H1 (cell line): ENCODE measurements around the gene ATP6V1F. TPM values are rescaled to one million over a fixed set of nuclear protein-coding genes. Genes with fewer than 3 reads are reported as not detected.

Experiments used
- CTCF ChIA-PET: fragments of 300-600 bp; sonication (Branson Sonifier 250); formaldehyde crosslinking; loops from one replicate; lab custom pipeline; 2021; ENCODE audit not compliant: partially characterized antibody; lab: Charles Lee
- POLR2A ChIA-PET: fragments of 300-600 bp; sonication (Branson Sonifier 250); formaldehyde crosslinking; loops from one replicate; lab custom pipeline; 2021; ENCODE audit warnings: inconsistent platforms; ENCODE audit not compliant: partially characterized antibody; lab: Charles Lee
- DNase-seq, 2 experiments: peaks; one replicate each; pipeline versions ENCODE4 v3.0.0 to v3.0.0-alpha.2; 2010 to 2022; ENCODE audit warnings: low spot score in 2 of 2, low read depth in 1 of 2, mixed read lengths in 1 of 2
- FAIRE-seq: peaks from 2 replicates; lab custom pipeline; 2011; peaks lifted over from hg19 to GRCh38; lab: Jason Lieb, UNC
- H2AFZ ChIP-seq: 2 replicates; pipeline ENCODE4 v1.8.1; 2012; ENCODE audit warnings: low read length, inconsistent platforms
- H2AK5ac ChIP-seq: 2 replicates; pipeline ENCODE4 v1.6.1; 2013; ENCODE audit warnings: low read depth, low read length
- H2BK120ac ChIP-seq: replicated peaks from 2 replicates; pipeline ENCODE3; 2013; ENCODE audit warnings: low read depth, low read length, inconsistent platforms
- H2BK12ac ChIP-seq: 2 replicates; pipeline ENCODE4 v1.6.1; 2013; ENCODE audit warnings: low read depth, low read length
- H2BK15ac ChIP-seq: 2 replicates; pipeline ENCODE4 v1.6.1; 2013; ENCODE audit warnings: low read length
- H2BK20ac ChIP-seq: 2 replicates; pipeline ENCODE4 v1.6.1; 2013; ENCODE audit warnings: low read length
- H2BK5ac ChIP-seq: 2 replicates; pipeline ENCODE4 v1.6.1; 2013; ENCODE audit warnings: low read depth, low read length
- H3K14ac ChIP-seq: 2 replicates; pipeline ENCODE4 v1.6.1; 2013; ENCODE audit warnings: inconsistent platforms; ENCODE audit not compliant: insufficient read length
- H3K18ac ChIP-seq: 2 replicates; pipeline ENCODE4 v1.6.1; 2013; ENCODE audit warnings: low read length; ENCODE audit errors: extremely low read depth
- H3K23ac ChIP-seq: 2 replicates; pipeline ENCODE4 v1.6.1; 2013; ENCODE audit warnings: inconsistent platforms; ENCODE audit not compliant: insufficient read length
- H3K23me2 ChIP-seq: 2 replicates; pipeline ENCODE4 v1.6.1; 2013; ENCODE audit warnings: low read depth, low read length
- H3K27ac ChIP-seq: 2 replicates; pipeline ENCODE4 v1.6.1; 2011; ENCODE audit warnings: low read depth, low read length, inconsistent platforms
- H3K27me3 ChIP-seq, 4 experiments: replicated peaks in 1 of 4; 1 replicate in 1 of 4; 2 replicates in 3 of 4; pipeline versions ENCODE4 v1.6.1 to v1.8.1; 2011 to 2013; ENCODE audit warnings: low read length in 3 of 4, mild to moderate bottlenecking in 3 of 4, inconsistent platforms in 2 of 4, mixed read lengths in 2 of 4, moderate library complexity in 1 of 4; ENCODE audit not compliant: control insufficient read depth in 3 of 4, insufficient read depth in 3 of 4; ENCODE audit errors: extremely low read depth in 1 of 4
- H3K36me3 ChIP-seq, 4 experiments: 2 replicates each; pipeline versions ENCODE4 v1.6.1 to v1.8.1; 2011 to 2013; ENCODE audit warnings: mild to moderate bottlenecking in 4 of 4, low read length in 3 of 4, moderate library complexity in 2 of 4, control low read depth in 1 of 4, inconsistent platforms in 1 of 4; ENCODE audit not compliant: insufficient read depth in 4 of 4, control insufficient read depth in 2 of 4
- H3K4ac ChIP-seq: replicated peaks from 2 replicates; pipeline ENCODE3; 2013; ENCODE audit warnings: low read length, low read depth, mixed read lengths, inconsistent platforms; ENCODE audit not compliant: insufficient read length
- H3K4me1 ChIP-seq, 4 experiments: replicated peaks in 1 of 4; 1 replicate in 1 of 4; 2 replicates in 3 of 4; pipeline versions ENCODE4 v1.6.1 to v1.8.1; 2011 to 2013; ENCODE audit warnings: low read length in 3 of 4, inconsistent platforms in 2 of 4, mixed read lengths in 1 of 4; ENCODE audit not compliant: insufficient read depth in 4 of 4, control insufficient read depth in 3 of 4
- H3K4me2 ChIP-seq, 2 experiments: 2 replicates each; pipeline versions ENCODE4 v1.6.1 to v1.8.1; 2011 to 2013; ENCODE audit warnings: low read depth in 2 of 2, low read length in 2 of 2, control low read depth in 1 of 2, inconsistent platforms in 1 of 2, mild to moderate bottlenecking in 1 of 2; ENCODE audit not compliant: insufficient read depth in 1 of 2
- H3K4me3 ChIP-seq, 4 experiments: fragments of 200-600, 300-600 bp in 1 of 4; sonication (generic), shearing (Covaris generic), sonication (Bioruptor Twin) in 1 of 4; 2 replicates each; pipeline versions ENCODE4 v1.5.1 to v1.8.1; 2011 to 2016; ENCODE audit warnings: low read length in 4 of 4, low read depth in 3 of 4, control low read depth in 2 of 4, inconsistent platforms in 2 of 4, mild to moderate bottlenecking in 2 of 4, mixed read lengths in 1 of 4, moderate library complexity in 1 of 4; ENCODE audit not compliant: insufficient read depth in 2 of 4; ENCODE audit errors: extremely low read depth in 1 of 4
- H3K56ac ChIP-seq: replicated peaks from 2 replicates; pipeline ENCODE3; 2013; ENCODE audit warnings: low read depth, mild to moderate bottlenecking, mixed read lengths, low read length, inconsistent platforms; ENCODE audit not compliant: insufficient read length
- H3K79me1 ChIP-seq: 2 replicates; pipeline ENCODE4 v1.6.1; 2013; ENCODE audit warnings: low read depth, low read length, control low read depth
- H3K79me2 ChIP-seq, 2 experiments: 2 replicates each; pipeline versions ENCODE4 v1.6.1 to v1.8.1; 2012 to 2013; ENCODE audit warnings: low read length in 2 of 2, mild to moderate bottlenecking in 2 of 2, inconsistent platforms in 1 of 2; ENCODE audit not compliant: insufficient read depth in 2 of 2, control insufficient read depth in 1 of 2
- H3K9ac ChIP-seq, 4 experiments: replicated peaks in 1 of 4; 1 replicate in 1 of 4; 2 replicates in 3 of 4; pipeline versions ENCODE4 v1.6.1 to v1.8.1; 2011 to 2013; ENCODE audit warnings: low read depth in 3 of 4, low read length in 3 of 4, control low read depth in 2 of 4, mild to moderate bottlenecking in 2 of 4, moderate library complexity in 2 of 4, inconsistent platforms in 1 of 4; ENCODE audit errors: extremely low read depth in 1 of 4
- H3K9me3 ChIP-seq, 2 experiments: 2 replicates each; pipeline versions ENCODE4 v1.6.1 to v1.8.1; 2012 to 2013; ENCODE audit warnings: mild to moderate bottlenecking in 2 of 2, moderate library complexity in 2 of 2, control low read depth in 1 of 2, inconsistent platforms in 1 of 2, low read depth in 1 of 2, low read length in 1 of 2, mixed read lengths in 1 of 2; ENCODE audit not compliant: insufficient read depth in 2 of 2
- H4K20me1 ChIP-seq, 2 experiments: replicated peaks in 1 of 2; 2 replicates each; pipeline versions ENCODE3 to v1.8.1; 2011 to 2013; ENCODE audit warnings: inconsistent platforms in 2 of 2, low read length in 2 of 2, mild to moderate bottlenecking in 1 of 2; ENCODE audit not compliant: insufficient read depth in 2 of 2, control insufficient read depth in 1 of 2
- H4K5ac ChIP-seq: 2 replicates; pipeline ENCODE4 v1.6.1; 2013; ENCODE audit warnings: low read length, low read depth, mixed read lengths, inconsistent platforms; ENCODE audit not compliant: insufficient read length
- H4K8ac ChIP-seq: 2 replicates; pipeline ENCODE4 v1.8.0; 2013; ENCODE audit warnings: mild to moderate bottlenecking, moderate library complexity, low read length, inconsistent platforms; ENCODE audit not compliant: insufficient read depth; ENCODE audit errors: extremely low read depth
- H4K91ac ChIP-seq: replicated peaks from 2 replicates; pipeline ENCODE3; 2013; ENCODE audit warnings: low read length, mixed read lengths, inconsistent platforms; ENCODE audit not compliant: insufficient read length
- CTBP2 ChIP-seq: IDR thresholded peaks from 2 replicates; pipeline ENCODE4 v1.7.0; 2011; ENCODE audit warnings: borderline replicate concordance, mild to moderate bottlenecking, moderate library complexity, mixed read lengths, low read length; ENCODE audit not compliant: insufficient read depth, insufficient read length
- CTCF ChIP-seq, 3 experiments: IDR thresholded peaks; 1 replicate in 2 of 3; 2 replicates in 1 of 3; pipeline versions ENCODE4 v1.5.1 to v1.6.1; 2011; ENCODE audit warnings: low read length in 3 of 3, mild to moderate bottlenecking in 3 of 3, inconsistent platforms in 2 of 3, low read depth in 1 of 3, moderate library complexity in 1 of 3; ENCODE audit not compliant: insufficient read depth in 1 of 3; ENCODE audit errors: control extremely low read depth in 1 of 3
- RFX5 ChIP-seq: IDR thresholded peaks from 2 replicates; pipeline ENCODE4 v1.6.1; 2011; ENCODE audit warnings: low read depth, low read length, improper control_type of control experiment, borderline replicate concordance
- RNF2 ChIP-seq: fragments of 200-900, 300-1000 bp; sonication (generic); IDR thresholded peaks from 2 replicates; pipeline ENCODE4 v1.7.1; 2016; ENCODE audit warnings: borderline replicate concordance, low read depth, mild to moderate bottlenecking, antibody characterized with exemption, low read length; ENCODE audit not compliant: poor library complexity, severe bottlenecking; ENCODE audit errors: missing control alignments
- TAF7 ChIP-seq: optimal IDR thresholded peaks from 2 replicates; pipeline ENCODE3; 2011; ENCODE audit warnings: low read depth, mild to moderate bottlenecking, inconsistent platforms, low read length, moderate library complexity, borderline replicate concordance
- TCF12 ChIP-seq: IDR thresholded peaks from 2 replicates; pipeline ENCODE4 v1.6.1; 2011; ENCODE audit warnings: low read depth, mild to moderate bottlenecking, low read length
- ZNF274 ChIP-seq: IDR thresholded peaks from 2 replicates; pipeline ENCODE4 v1.7.0; 2012; ENCODE audit warnings: low read length, borderline replicate concordance; ENCODE audit errors: extremely low read depth
- WGBS, 2 experiments: shearing (Covaris generic) in 1 of 2; methylation state at CpG; one replicate each; pipeline versions ENCODE4 v1.1.6 to v1.1.7; 2013 to 2015; ENCODE audit warnings: low lambda C conversion rate in 2 of 2, mixed read lengths in 2 of 2, inconsistent platforms in 1 of 2, low coverage in 1 of 2, missing lambda C conversion rate in 1 of 2; ENCODE audit not compliant: insufficient replicate concordance in 2 of 2, insufficient coverage in 1 of 2, insufficient read length in 1 of 2; ENCODE audit errors: extremely low coverage in 1 of 2, missing lambda C conversion rate in 1 of 2; 5-methylcytosine and 5-hydroxymethylcytosine counted together
- polyA plus RNA-seq, 7 experiments: library from polyadenylated mRNA; depleted of rRNA in 3 of 7; stranded (reverse) in 5 of 7; unstranded in 2 of 7; fragments of >200 nt in 5 of 7; fragments of 200-250 nt in 2 of 7; gene quantifications; 1 replicate in 5 of 7; 2 replicates in 1 of 7; 4 replicates in 1 of 7; pipeline versions ENCODE4 v1.2.1 to v1.2.3, GENCODE V29; 2011 to 2013; ENCODE audit warnings: missing spikeins in 2 of 7, mixed read lengths in 2 of 7
- total RNA-seq: library from RNA; stranded (reverse); fragmentation: NEBNext Ultra II Directional; extraction: Animal tissue kit (Norgen Biotek cat#: 25700); gene quantifications from 2 replicates; pipeline ENCODE4 v1.2.1, GENCODE V29; 2021

Gene ATP6V1F
- total and polyA plus RNA-seq, 2 of the 8 experiments (the other 6 are each of a cell fraction or from before 2014, with no cell fraction given), result 104 to 318 TPM

- peak overlapping the region; percentile 70; the same call in 1 of the 2 replicates for H4K8ac ChIP-seq
- no peak overlapping the region for H3K4me2 ChIP-seq
- no peak overlapping the region for H3K9ac ChIP-seq
- FAIRE-seq (no peak), DNase-seq (no peak)
- CTCF ChIA-PET, result interaction anchor here (0.9 to 10.2 kb wide), 6 partner anchors 9 to 62 kb away, joined by 3 to 148 read pairs (median 16); no protein-coding TSS in a partner anchor
- H3K36me3 ChIP-seq, result no peaks in the 10 kb centered on the region
- no peaks in the 10 kb centered on the region for H3K79me2 ChIP-seq
- H4K5ac ChIP-seq, result no peak overlapping the region
- no peak overlapping the region for H3K27ac ChIP-seq
- H2AK5ac ChIP-seq, result no peak overlapping the region
- H3K9me3 ChIP-seq, result no peaks in the 10 kb centered on the region
- peaks cover 0 to 21% (median 12%) of the 10 kb centered on the region in 4 experiments; a peak in 6 of 7 replicates for H3K4me1 ChIP-seq
- H2BK20ac ChIP-seq, result no peak overlapping the region
- H4K91ac ChIP-seq, result no peak overlapping the region
- peaks cover 5 to 36% (median 32%) of the 10 kb centered on the region in 4 experiments for H3K27me3 ChIP-seq
- peaks cover 3 to 20% of the 10 kb centered on the region in 2 experiments for H4K20me1 ChIP-seq
- 89% methylated on average over 26 of the region's 27 CpGs; no CpG with 5 or more reads in 1 of the 2 experiments for WGBS, 2 experiments
- H3K14ac ChIP-seq, result no peak overlapping the region
- no peak overlapping the region for H2BK120ac ChIP-seq
- no peak overlapping the region for H3K23ac ChIP-seq
- H3K56ac ChIP-seq, result no peak overlapping the region
- H3K4me3 ChIP-seq, result no peak overlapping the region
- H3K79me1 ChIP-seq, result no peaks in the 10 kb centered on the region
- no peak overlapping the region for H3K4ac ChIP-seq
- POLR2A ChIA-PET, result interaction anchor here (0.6 to 4.5 kb wide), 4 partner anchors 33 to 420 kb away, joined by 3 to 27 read pairs (median 4); no protein-coding TSS in a partner anchor
- no peak overlapping the region for H2BK15ac ChIP-seq
- no peak overlapping the region for H2AFZ ChIP-seq
- no peak overlapping the region for H3K18ac ChIP-seq
- no peak overlapping the region for H2BK5ac ChIP-seq
- H2BK12ac ChIP-seq, result no peak overlapping the region
- H3K23me2 ChIP-seq, result peaks cover 18% of the 10 kb centered on the region
- TF ChIP-seq CTCF (IDR thresholded peaks at IDR 0.05; ENCODE audit: control extremely low read depth in 1 of 3, insufficient read depth in 1 of 3, low read depth in 1 of 3, low read length in 3 of 3) (no peak), CTBP2 (no peak), RNF2 (no peak), RFX5 (no peak), TAF7 (no peak), ZNF274 (no peak), TCF12 (no peak)
Measured at GRCh38 chr7:128865996-128866877, 3.6 kb downstream of the ATP6V1F start.
